Astrocyte of the spinal cord (primary cell): ENCODE measurements around the gene PAPSS2.
A peak's percentile ranks its signal among the peaks of the same experiment; 100 is the strongest.
"Not testable (repeated sequence)": the region's sequence is repeated elsewhere in the genome, so short reads cannot be mapped to it uniquely, and the experiment has no call there.

Source experiments
- DNase-seq: peaks from one replicate; pipeline ENCODE4 v3.0.0; 2011; ENCODE audit warnings: low read depth, low spot score
- H3K4me3 ChIP-seq: 2 replicates; pipeline ENCODE4 v1.5.1; 2011; ENCODE audit warnings: low read depth, mild to moderate bottlenecking, low read length, moderate library complexity
- in situ Hi-C: cut with HindIII; loops from 2 replicates; pipeline ENCODE4 v1.10.0; 2017; ENCODE audit warnings: low sequenced_read_pairs
- TF ChIP-seq, protein P1 (sequence below): IDR thresholded peaks from 2 replicates; pipeline ENCODE4 v1.5.1; 2012; ENCODE audit warnings: low read depth, mild to moderate bottlenecking, low read length, inconsistent platforms

PAPSS2 gene

DNA sequence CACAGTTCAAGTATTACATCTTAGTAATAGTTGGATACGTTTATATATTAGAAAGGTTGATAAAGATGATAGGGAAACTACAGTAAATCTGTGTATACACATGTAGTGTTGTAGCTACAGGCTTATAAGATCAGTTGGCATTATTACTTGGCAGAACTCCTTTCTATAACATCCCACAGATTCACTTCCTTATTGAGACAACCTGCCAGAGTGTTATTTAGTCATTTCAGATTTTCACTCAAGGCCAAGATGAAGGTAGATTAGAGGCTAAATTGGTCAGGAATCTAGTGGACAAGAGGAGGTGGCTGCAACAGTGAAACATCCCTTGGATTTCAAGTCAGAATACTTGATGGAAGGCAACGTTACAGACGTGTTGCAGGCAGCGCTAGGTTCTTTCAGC lies 63.0 kb downstream of the PAPSS2 start:
- in situ Hi-C loops: no loop called here
- no peak overlapping the region for H3K4me3 ChIP-seq
- no peak for DNase-seq
- TF ChIP-seq, protein P1, sequence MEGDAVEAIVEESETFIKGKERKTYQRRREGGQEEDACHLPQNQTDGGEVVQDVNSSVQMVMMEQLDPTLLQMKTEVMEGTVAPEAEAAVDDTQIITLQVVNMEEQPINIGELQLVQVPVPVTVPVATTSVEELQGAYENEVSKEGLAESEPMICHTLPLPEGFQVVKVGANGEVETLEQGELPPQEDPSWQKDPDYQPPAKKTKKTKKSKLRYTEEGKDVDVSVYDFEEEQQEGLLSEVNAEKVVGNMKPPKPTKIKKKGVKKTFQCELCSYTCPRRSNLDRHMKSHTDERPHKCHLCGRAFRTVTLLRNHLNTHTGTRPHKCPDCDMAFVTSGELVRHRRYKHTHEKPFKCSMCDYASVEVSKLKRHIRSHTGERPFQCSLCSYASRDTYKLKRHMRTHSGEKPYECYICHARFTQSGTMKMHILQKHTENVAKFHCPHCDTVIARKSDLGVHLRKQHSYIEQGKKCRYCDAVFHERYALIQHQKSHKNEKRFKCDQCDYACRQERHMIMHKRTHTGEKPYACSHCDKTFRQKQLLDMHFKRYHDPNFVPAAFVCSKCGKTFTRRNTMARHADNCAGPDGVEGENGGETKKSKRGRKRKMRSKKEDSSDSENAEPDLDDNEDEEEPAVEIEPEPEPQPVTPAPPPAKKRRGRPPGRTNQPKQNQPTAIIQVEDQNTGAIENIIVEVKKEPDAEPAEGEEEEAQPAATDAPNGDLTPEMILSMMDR: no peak

DNA sequence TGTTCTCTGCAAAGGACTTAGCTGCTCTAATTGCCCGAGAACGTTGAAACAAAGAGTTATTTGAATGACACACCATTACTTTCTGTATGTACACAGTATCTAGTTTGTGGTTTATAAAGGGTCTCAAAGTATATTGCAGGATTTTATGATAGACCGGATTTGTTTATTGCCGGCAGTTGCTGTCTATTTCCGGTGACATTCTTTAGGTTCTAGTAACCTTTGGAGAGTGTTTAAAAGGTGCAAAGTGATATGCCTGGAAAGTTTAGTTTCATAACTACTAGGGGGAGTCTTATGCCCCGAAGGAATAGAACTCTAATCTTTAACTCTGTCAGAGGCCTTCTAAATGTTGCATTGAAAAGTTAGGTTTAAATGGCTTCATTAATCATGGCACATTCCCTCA lies 63.8 kb downstream of the PAPSS2 start:
- in situ Hi-C loops: no loop called here
- DNase-seq: no peak
- no peak overlapping the region for H3K4me3 ChIP-seq
- TF ChIP-seq, protein P1: no peak

DNA sequence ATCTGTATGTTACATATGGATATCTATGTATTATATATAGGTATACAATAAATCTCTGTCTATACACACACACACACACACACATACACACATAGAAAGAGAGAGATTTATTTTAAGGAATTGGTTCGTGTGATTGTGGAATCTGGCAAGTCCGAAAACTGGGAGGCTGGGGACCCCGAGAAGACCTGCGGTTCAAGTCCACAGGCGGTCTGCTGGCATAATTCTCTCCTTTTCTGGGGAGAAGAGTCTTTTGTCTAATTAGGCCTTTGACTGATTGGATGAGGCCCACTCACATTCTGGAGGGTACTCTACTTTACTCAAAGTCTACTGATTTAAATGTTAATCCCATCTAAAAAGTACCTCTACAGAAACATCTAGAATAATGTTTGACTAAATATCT lies 65.1 kb downstream of the PAPSS2 start:
- no peak for DNase-seq
- TF ChIP-seq, protein P1: no peak
- no peak overlapping the region for H3K4me3 ChIP-seq
- in situ Hi-C loops: no loop called here

DNA sequence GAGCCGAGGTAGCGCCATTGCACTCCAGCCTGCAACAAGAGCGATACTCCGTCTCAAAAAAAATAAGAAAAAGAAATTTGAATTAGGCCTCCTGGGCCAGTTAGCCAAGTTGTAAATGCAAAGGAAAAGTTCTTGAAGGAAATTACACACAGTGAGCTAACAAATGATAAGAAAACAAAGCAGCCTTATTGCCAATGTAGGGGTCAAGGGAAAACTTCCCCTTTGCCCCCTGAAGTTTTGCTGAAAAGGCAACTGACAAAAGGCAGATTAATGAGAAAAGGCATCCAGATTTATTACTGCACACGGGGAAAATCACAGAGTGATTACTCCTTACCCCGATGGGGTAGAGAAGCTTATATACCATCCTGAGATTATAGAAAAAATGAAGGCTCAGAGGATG lies 70.3 kb downstream of the PAPSS2 start:
- DNase-seq: no peak
- in situ Hi-C loops: no loop called here
- TF ChIP-seq, protein P1: no peak
- no peak overlapping the region for H3K4me3 ChIP-seq

DNA sequence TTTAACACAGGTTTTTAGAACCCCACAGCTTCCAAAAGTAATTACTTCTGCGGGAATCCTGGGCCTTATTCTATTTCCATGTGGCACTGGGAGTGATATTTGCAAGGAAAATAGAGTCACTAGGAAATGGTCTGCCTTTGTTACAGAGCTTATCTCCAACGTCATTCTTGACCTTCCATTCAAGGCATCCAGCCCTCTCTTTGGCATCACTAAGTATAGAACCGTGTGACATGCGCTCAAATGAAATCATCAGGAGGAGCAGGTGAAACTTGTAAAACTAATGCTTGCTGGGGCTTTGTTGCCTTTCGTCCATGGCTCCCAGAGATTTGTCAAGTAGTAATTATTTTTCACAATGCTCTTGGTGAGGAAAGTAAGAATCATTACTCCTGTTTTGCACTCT lies 73.4 kb downstream of the PAPSS2 start:
- DNase-seq: no peak
- no peak overlapping the region for H3K4me3 ChIP-seq
- TF ChIP-seq, protein P1: no peak
- in situ Hi-C loops: no loop called here

DNA sequence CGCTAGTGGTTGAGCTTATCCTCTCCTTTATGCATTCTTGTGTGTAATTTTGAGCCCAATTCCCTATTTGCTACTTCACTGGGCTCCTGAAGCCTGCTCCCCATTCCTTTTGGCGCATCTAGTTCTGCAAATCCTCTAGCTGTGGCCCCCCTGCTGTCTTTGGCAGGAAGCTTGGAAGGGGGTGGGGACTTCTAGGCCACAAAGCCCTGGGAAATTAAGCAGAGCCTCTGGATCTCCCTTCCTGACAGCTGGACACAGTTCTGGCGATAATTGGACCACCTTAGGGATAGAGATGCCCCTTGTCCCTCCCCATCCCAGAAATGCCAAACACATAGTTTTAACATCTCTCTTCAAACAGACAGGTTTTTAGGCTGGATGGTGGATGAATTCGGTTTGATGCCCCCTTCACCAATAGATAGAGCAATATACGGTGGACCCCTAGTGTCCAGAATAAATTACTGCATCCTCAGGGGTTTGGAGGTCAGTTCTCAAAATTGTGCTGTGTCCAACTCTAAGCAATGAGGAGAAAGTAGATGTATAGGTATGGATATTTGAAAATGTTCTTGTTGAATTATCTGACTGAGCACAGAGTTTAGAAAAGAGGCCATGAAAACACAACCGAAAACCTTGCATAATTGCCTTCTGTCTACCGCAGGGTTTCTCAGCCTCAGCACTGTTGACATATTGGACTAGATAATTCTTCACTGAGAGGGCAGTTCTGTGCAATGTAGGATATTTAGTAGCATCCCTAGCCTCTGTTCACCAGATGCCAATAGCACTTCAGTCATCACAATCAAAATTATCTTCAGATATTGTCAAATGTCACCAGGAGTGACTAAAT lies 75.5 kb downstream of the PAPSS2 start:
- H3K4me3 ChIP-seq: no peak overlapping the region
- in situ Hi-C loops: no loop called here
- peak; percentile 82 for DNase-seq
- TF ChIP-seq, protein P1: peak; percentile 71

DNA sequence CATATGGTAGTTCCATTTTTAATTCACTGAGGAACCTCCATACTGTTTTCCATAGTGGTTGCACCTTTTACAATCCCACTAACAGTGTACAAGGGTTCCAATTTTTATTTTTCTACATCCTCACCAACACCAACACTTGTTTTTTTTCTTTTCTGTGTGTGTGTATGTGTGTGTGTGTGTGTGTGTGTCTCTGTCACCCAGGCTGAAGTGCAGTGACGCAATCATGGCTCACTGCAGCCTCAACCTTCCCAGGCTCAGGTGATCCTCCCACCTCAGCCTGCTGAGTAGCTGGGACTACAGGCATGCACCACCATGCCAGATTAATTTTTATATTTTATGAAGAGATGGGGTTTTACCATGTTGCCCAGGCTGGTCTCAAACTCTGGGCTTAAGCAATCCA lies 78.6 kb downstream of the PAPSS2 start:
- DNase-seq, in situ Hi-C loops, H3K4me3 ChIP-seq: not testable (repeated sequence)
